ENCODE measurements around the gene MANBA.

Gene MANBA

DNA sequence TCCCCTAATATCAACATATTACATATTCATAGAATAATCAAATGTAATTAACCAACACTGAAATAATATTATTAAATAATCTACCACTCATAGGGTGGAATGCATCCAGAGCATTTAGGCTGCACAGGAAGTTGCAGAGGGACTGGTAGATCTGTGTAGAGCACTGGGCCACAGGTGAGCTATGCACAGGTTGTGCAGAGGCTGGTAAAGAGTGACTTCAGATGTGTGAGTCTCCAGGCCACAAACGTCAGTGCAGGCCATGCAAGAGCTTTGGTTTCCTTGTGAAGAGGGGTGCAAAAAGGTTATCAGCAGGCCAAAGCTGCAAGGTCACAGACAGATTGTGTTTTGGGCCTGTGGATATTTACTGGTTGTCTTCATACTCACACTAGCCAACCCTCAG lies 25.5 kb upstream of the MANBA start:
- Histone ChIP-seq H3K79me2 (ENCODE audit: insufficient read depth, low read depth) (no peaks in the 10 kb centered on the region), H3K9ac (no peak overlapping the region), H4K20me1 (ENCODE audit: insufficient read depth) (no peaks in the 10 kb centered on the region), H2AFZ (ENCODE audit: low read depth) (no peak overlapping the region), H3K27ac (no peak overlapping the region), H3K36me3 (ENCODE audit: insufficient read depth) (no peaks in the 10 kb centered on the region), H3K4me1 (ENCODE audit: low read depth, poor library complexity, severe bottlenecking) (peaks cover 54% of the 10 kb centered on the region), H3K27me3 (ENCODE audit: insufficient read depth, low read depth) (no peaks in the 10 kb centered on the region), H3K4me3 (IDR thresholded peaks at IDR 0.05; ENCODE audit: insufficient read depth, low read depth, low read length) (no peak overlapping the region), H3K4me2 (no peak overlapping the region)
- TF ChIP-seq, protein P1, sequence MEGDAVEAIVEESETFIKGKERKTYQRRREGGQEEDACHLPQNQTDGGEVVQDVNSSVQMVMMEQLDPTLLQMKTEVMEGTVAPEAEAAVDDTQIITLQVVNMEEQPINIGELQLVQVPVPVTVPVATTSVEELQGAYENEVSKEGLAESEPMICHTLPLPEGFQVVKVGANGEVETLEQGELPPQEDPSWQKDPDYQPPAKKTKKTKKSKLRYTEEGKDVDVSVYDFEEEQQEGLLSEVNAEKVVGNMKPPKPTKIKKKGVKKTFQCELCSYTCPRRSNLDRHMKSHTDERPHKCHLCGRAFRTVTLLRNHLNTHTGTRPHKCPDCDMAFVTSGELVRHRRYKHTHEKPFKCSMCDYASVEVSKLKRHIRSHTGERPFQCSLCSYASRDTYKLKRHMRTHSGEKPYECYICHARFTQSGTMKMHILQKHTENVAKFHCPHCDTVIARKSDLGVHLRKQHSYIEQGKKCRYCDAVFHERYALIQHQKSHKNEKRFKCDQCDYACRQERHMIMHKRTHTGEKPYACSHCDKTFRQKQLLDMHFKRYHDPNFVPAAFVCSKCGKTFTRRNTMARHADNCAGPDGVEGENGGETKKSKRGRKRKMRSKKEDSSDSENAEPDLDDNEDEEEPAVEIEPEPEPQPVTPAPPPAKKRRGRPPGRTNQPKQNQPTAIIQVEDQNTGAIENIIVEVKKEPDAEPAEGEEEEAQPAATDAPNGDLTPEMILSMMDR (conservative IDR thresholded peaks at IDR 0.05; ENCODE audit: low read depth, low read length): no peak

DNA sequence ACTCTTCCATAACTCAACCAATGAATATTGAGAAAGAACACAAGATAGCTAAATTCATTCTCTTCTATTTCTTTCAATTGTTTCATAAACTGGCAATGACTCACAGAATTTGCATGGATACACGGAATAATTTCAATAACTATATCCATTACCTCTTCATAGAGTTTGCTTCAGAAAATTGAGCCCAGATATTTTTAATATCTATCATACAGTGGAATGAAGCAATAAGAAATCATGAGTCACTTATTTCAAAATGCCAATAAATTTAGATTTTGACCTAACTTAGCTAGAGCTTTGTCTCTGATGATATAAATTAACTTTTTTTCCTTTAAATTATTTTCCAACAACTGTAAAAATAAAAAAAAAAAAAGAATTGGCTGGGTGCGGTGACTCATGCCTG lies 22.2 kb upstream of the MANBA start:
- H3K4me2 ChIP-seq: no peak overlapping the region
- H3K27ac ChIP-seq: no peak overlapping the region

DNA sequence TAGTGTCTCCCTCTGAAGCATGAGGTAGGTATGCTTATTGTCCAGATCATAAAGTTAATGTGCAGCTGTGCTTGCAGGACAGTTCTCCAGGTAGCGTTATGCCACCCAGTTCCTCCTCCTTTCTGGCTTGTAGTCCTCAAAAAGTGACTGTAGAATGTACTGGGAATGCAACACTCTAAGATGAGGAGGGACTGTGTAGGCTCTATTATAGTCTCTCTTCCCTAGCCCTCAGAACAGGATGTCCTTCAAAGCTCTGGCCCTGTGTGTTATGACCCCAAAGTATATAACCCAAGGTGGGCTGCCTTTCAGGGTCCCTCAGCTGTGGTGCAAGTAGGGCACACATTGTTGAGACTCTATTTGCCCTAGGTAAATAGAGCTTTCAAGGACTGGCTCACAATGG lies 20.8 kb upstream of the MANBA start:
- Histone ChIP-seq H3K4me3 (IDR thresholded peaks at IDR 0.05; ENCODE audit: insufficient read depth, low read depth, low read length) (no peak overlapping the region), H2AFZ (ENCODE audit: low read depth) (no peak overlapping the region), H3K4me1 (ENCODE audit: low read depth, poor library complexity, severe bottlenecking) (peaks cover 60% of the 10 kb centered on the region), H3K9ac (no peak overlapping the region), H4K20me1 (ENCODE audit: insufficient read depth) (no peaks in the 10 kb centered on the region), H3K27ac (peak overlapping the region; percentile 1; the same call in 1 of the 2 replicates), H3K36me3 (ENCODE audit: insufficient read depth) (no peaks in the 10 kb centered on the region), H3K27me3 (ENCODE audit: insufficient read depth, low read depth) (no peaks in the 10 kb centered on the region), H3K79me2 (ENCODE audit: insufficient read depth, low read depth) (no peaks in the 10 kb centered on the region), H3K4me2 (peak overlapping the region; percentile 12; the same call in 1 of the 2 replicates)
- TF ChIP-seq, protein P1 (conservative IDR thresholded peaks at IDR 0.05; ENCODE audit: low read depth, low read length): no peak

More for the DNA sequence above, 22.2 kb upstream of the MANBA start:
- H2AFZ ChIP-seq (ENCODE audit: low read depth): no peak overlapping the region
- no peaks in the 10 kb centered on the region for H3K79me2 ChIP-seq (ENCODE audit: insufficient read depth, low read depth)
- TF ChIP-seq, protein P1 (conservative IDR thresholded peaks at IDR 0.05; ENCODE audit: low read depth, low read length): no peak
- no peak overlapping the region for H3K4me3 ChIP-seq (IDR thresholded peaks at IDR 0.05; ENCODE audit: insufficient read depth, low read depth, low read length)
- H3K36me3 ChIP-seq (ENCODE audit: insufficient read depth): no peaks in the 10 kb centered on the region
- no peaks in the 10 kb centered on the region for H3K27me3 ChIP-seq (ENCODE audit: insufficient read depth, low read depth)
- H3K4me1 ChIP-seq (ENCODE audit: low read depth, poor library complexity, severe bottlenecking): peaks cover 58% of the 10 kb centered on the region
- H3K9ac ChIP-seq: no peak overlapping the region
- no peaks in the 10 kb centered on the region for H4K20me1 ChIP-seq (ENCODE audit: insufficient read depth)

DNA sequence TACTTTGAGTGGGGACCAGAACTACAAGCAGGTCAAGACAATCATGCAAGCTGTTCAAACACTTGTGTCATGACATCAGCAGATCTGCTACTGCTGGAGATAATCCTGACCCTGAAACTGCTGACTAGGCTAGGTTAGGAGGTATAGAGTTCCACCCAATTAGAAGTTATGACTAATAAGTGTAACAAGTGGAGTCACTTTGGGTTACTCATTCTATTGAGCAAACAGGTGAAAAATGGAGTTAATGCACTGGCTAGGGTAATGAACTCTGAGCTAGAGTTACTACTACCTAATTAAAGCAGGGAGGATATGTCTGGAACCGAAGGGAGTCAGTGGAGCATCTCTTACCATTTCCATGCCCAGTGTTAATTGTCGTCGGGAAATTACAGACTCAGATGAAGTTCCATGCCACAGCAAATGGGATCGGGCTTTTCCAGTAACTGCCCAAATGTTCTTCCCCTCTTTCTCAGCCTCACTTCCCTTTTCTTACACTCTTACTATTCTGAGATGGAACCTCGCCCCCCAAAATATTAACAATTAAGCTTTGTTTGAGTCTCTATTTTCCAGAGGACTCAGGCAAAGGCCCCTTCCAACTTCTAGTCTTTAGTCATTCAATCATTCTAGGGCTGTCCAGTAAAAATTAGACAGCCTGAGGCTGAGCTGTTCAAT lies 19.8 kb upstream of the MANBA start:
- Histone ChIP-seq H2AFZ (ENCODE audit: low read depth) (peak overlapping the region; percentile 15; the same call in 1 of the 2 replicates), H3K27me3 (ENCODE audit: insufficient read depth, low read depth) (no peaks in the 10 kb centered on the region), H4K20me1 (ENCODE audit: insufficient read depth) (no peaks in the 10 kb centered on the region), H3K9ac (peak overlapping the region; percentile 16; the same call in 1 of the 2 replicates), H3K27ac (peak overlapping the region; percentile 70), H3K4me1 (ENCODE audit: low read depth, poor library complexity, severe bottlenecking) (peaks cover 60% of the 10 kb centered on the region), H3K79me2 (ENCODE audit: insufficient read depth, low read depth) (no peaks in the 10 kb centered on the region), H3K36me3 (ENCODE audit: insufficient read depth) (no peaks in the 10 kb centered on the region), H3K4me3 (IDR thresholded peaks at IDR 0.05; ENCODE audit: insufficient read depth, low read depth, low read length) (no peak overlapping the region), H3K4me2 (peak overlapping the region; percentile 85)
- TF ChIP-seq, protein P1 (conservative IDR thresholded peaks at IDR 0.05; ENCODE audit: low read depth, low read length): no peak
